NB4 (cell line): ENCODE results near the gene ADGRB2.

Source experiments
- DNase-seq: peaks from one replicate; pipeline ENCODE4 v3.0.0; 2010; ENCODE audit warnings: low read depth
- H3K4me3 ChIP-seq: one replicate; pipeline ENCODE4 v1.5.1; 2011; ENCODE audit warnings: mild to moderate bottlenecking, low read depth, low read length, moderate library complexity
- CTCF ChIP-seq: IDR thresholded peaks from one replicate; pipeline ENCODE4 v1.5.1; 2012; ENCODE audit warnings: low read depth, low read length
- MYC ChIP-seq: IDR thresholded peaks from 2 replicates; pipeline ENCODE4 v1.6.1; 2011; ENCODE audit warnings: low read depth, low read length
- POLR2A ChIP-seq: IDR thresholded peaks from 2 replicates; pipeline ENCODE4 v1.6.1; 2011; ENCODE audit warnings: mild to moderate bottlenecking; ENCODE audit not compliant: insufficient read length; ENCODE audit errors: extremely low read depth
- TF ChIP-seq, protein P1 (sequence below): IDR thresholded peaks from 2 replicates; pipeline ENCODE4 v1.6.1; 2011; ENCODE audit warnings: low read depth, low read length

The ADGRB2 gene

GRCh38 chr1:31753707-31754349 is 10.3 kb downstream of the ADGRB2 start:
- no peak for DNase-seq
- TF ChIP-seq POLR2A (no peak), MYC (no peak), CTCF (no peak)
- TF ChIP-seq, protein P1, sequence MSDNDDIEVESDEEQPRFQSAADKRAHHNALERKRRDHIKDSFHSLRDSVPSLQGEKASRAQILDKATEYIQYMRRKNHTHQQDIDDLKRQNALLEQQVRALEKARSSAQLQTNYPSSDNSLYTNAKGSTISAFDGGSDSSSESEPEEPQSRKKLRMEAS, result no peak
- no peak overlapping the region for H3K4me3 ChIP-seq

GRCh38 chr1:31752952-31753475 is 11.1 kb downstream of the ADGRB2 start:
- no peak for DNase-seq
- no peak overlapping the region for H3K4me3 ChIP-seq
- no peak for TF ChIP-seq POLR2A
- TF ChIP-seq CTCF, result no peak
- TF ChIP-seq MYC, result no peak
- TF ChIP-seq, protein P1, result no peak

- no peak overlapping the region for H3K4me3 ChIP-seq
- DNase-seq, result no peak
- TF ChIP-seq CTCF (no peak), POLR2A (no peak), MYC (no peak)
Observed at GRCh38 chr1:31752258-31752657, 11.9 kb downstream of the ADGRB2 start.

DNA sequence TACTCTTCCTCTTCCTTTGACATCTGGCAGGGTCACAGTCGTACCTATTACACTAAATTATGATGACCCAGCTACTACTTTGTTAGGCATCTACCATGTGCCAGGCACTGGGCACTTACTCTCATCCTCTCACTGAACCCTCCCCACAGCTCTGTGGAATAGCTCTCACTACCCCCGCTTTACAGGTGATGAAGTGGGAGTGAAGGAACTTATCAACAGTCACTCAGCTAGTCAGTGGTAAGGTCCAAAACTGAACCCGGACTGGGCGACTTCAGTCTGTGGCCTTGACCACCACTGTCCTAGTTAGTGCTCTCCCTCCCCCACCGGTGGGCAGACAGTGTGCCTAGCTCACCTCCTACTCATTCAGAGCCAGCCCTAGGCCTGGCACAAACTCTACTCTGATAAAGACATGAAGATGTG is 12.3 kb downstream of the ADGRB2 start:
- H3K4me3 ChIP-seq, result no peak overlapping the region
- no peak for DNase-seq
- TF ChIP-seq MYC (no peak), CTCF (no peak)
- TF ChIP-seq, protein P1, result no peak

- peak; percentile 49 for DNase-seq
- TF ChIP-seq POLR2A (no peak), MYC (no peak)
- TF ChIP-seq, protein P1, result 0 out of 2 replicates have a peak, but pooled peaks have one; percentile 4
- H3K4me3 ChIP-seq, result no peak overlapping the region
Observed at GRCh38 chr1:31750858-31751510, 13.2 kb downstream of the ADGRB2 start.

- H3K4me3 ChIP-seq, result no peak overlapping the region
- no peak for TF ChIP-seq CTCF
- TF ChIP-seq, protein P1, result no peak
- no peak for TF ChIP-seq POLR2A
- TF ChIP-seq MYC, result no peak
- peak; percentile 34 for DNase-seq
Observed at GRCh38 chr1:31749785-31750735, 14.1 kb downstream of the ADGRB2 start.
